Hematopoietic multipotent progenitor cell (in vitro differentiated cells): ENCODE data around the gene GPC5. TPM values are rescaled to one million over a fixed set of nuclear protein-coding genes. Genes with fewer than 3 reads are reported as not detected.
A peak's percentile ranks its signal among the peaks of the same experiment; 100 is the strongest.
"Not testable (repeated sequence)": the region's sequence is repeated elsewhere in the genome, so short reads cannot be mapped to it uniquely, and the experiment has no call there.

Experiments used
- DNase-seq, 3 donors: peaks; one replicate each; pipeline ENCODE4 v3.0.0-alpha.2; 2011 to 2015; ENCODE audit warnings: low read depth in 2 of 3, low spot score in 2 of 3
- total RNA-seq: library from RNA; depleted of rRNA; stranded (reverse); fragments of >200 nt; gene quantifications from one replicate; pipeline ENCODE4 v1.2.3, GENCODE V29; 2012

Gene GPC5
- total RNA-seq, 1 donor = 18.3 TPM

DNA sequence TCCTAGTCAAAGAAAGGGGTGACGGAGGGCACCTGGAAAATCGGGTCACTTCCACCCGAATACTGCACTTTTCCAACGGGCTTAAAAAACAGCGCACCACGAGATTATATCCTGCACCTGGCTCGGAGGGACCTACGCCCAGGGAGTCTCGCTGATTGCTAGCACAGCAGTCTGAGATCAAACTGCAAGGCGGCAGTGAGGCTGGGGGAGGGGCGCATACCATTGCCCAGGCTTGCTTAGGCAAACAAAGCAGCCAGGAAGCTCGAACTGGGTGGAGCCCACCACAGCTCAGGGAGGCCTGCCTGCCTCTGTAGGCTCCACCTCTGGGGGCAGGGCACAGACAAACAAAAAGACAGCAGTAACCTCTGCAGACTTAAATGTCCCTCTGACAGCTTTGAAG lies 1354.3 kb downstream of the GPC5 start:
- not testable (repeated sequence) for DNase-seq

DNA sequence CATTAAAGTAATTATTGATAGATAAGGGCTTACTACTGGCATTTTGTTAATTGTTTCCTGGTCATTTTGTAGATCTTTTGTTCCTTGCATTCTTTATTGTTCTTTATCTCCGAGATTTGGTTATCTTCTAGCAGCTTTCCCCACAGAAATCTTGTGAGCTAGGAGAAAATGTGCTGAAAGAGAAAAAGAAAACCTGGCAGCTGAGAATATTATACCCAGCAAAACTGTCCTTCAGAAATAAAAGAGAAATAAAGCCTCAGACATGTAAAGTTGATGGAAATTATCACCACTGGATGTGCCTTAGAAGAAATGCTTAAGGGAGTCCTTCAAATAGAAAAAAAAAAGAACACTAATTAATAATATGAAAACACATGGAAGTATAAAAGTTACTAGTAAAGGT lies 1363.3 kb downstream of the GPC5 start:
- DNase-seq = no peak

DNA sequence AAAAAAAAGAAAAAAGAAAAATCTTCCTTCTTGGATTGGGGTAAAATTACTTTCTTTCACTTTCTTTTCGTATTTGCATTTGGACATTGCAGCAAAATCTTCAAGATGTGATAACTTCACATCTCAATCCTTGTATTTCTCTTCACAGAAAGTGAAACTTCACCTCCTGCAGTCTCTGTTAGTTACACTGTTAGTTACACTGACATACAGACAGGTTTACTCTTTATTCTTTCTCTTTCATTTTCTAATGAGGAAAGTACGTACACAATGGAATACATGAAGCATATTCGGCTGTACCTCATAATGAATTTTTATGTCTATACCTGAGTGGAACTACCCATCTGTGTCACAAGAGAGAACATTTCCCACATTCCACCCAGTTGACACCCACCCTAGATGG lies 1369.0 kb downstream of the GPC5 start:
- DNase-seq = no peak

DNA sequence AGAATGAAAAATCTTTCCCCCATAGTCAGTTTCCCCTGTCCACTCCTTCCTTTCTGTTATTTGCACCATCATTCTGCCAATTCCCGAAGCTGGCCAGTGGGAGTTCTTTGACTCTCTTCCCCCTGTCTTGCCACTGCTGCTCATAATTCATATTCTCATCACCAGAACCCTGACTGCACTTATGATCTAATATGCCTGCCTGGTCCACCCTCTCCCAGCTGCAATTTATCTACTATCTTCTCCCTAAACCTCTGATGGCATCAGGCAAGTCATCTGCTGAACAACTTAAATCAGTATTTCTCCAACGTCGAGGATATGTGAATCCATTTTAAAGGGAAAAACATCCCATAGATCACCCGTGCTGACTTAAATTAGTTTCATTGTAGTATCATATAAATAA lies 1370.2 kb downstream of the GPC5 start:
- DNase-seq = no peak

DNA sequence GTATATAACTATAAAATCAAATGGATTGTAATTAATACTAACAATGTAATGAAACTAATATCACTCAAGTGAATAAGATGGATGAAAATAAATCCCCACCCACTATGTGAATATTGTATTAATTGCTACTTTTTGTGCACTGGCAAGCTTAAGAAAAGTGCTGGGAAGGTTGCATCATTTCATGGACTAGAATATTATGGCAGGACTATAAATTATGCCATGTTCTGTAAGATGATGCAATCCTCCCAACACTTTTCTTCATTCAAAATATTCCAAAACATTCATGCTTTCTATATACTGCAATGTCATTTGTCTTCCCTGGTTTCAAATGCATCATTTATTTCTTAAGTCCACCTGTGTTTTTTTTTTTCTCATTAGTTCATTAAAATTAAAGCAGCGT lies 1370.6 kb downstream of the GPC5 start:
- no peak for DNase-seq

DNA sequence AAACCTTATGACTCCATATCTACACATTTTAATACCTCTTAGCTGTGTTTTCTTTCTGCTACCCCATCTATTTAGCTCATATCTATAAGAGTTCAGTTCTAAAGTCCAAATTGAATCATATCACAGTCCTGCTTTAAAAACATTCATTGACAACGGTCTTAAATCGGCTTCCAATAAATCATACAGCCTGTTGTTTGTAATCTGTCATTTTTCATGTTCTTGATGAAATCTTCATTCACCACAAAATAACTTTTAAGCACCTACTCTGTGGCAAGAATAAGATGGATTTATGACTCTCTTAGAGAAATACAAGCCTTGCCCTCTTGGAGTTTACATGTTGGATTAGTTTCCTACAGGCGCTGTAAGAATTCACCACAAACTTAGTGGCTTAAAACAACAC lies 1377.2 kb downstream of the GPC5 start:
- DNase-seq = no peak

DNA sequence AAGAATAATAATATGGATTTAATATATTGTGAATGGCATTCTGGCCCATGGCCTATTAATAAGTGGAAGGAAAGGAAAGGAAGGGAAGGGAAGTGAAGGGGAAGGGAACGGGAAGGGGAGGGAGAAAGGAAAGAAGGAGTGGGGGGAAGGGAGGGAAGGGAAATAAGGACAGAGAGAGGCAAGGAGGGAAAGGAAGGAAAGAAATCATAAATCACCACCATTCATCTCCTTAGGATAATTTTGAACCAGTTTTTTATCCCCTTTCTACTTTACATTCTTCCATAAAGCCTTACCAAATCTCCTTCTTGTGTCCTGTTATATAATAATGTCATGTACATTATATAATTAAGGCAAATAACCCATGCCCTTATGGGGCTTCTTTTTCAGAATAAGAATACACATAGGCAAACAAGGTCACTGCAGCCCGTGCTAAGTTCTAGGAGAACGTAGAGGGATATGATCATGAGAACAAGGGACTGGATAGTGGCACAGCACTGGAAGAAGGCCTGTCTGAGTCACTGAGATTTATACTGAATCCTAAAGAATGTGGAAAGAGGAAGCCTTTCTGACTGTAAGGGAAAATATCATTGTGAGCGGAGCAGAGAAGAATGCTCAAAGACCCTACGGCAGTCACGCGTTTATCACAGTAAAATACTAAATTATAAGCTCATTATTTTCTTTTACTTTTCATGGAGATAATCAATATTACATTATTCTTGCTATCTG lies 1383.7 kb downstream of the GPC5 start:
- no peak for DNase-seq

DNA sequence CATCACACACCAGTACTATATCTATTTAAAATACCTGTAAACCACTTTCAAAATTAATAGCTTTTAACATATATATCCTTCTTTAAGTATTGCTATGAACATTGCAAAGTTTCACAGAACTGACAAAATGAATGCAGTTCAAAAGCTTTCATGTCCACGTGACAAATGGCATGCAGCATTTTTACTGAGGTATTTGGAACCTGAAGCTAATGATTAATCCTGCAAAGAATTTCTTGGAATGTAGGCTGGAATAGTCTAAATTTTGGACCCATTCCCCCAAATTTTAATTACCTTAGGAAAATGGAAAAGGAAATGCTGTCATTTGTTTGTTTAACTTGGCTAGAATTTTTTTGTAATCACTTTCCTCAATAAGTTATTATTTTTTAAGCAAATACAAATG lies 1404.4 kb downstream of the GPC5 start:
- DNase-seq = no peak

DNA sequence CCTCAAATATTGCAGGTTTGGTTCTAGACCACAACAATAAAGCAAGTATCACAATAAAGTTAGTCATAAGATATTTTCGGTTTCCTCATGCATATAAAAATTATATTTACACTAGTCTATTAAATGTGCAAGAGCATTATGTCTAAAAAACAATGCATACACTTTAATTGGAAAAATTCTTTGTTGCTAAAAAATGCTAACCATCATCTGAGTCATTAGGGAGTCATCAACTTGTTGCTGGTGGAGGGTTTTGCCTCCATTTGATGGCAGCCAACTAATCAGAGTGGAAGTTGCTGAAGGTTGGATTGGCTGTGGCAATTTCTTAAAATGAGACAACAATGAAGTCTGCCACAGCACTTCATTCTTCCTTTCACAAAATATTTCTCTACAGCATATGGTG lies 1405.9 kb downstream of the GPC5 start:
- no peak for DNase-seq

DNA sequence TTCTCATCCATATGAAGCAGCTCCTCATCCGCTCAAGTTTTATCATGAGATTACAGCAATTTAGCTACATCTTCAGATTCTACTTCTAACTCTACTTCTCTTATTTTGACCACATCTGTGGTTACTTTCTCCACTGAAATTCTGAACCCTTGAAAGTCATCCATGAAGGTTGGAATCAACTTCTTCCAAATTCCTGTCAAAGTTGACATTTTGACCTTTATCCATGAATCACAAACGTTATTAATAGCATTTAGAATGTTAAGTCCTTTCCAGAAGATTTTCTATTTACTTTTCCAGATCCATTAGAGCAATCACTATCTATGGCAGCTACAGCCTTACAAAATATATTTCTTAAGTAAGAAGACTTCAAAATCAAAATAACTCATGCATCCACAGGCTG lies 1406.5 kb downstream of the GPC5 start:
- DNase-seq = no peak

DNA sequence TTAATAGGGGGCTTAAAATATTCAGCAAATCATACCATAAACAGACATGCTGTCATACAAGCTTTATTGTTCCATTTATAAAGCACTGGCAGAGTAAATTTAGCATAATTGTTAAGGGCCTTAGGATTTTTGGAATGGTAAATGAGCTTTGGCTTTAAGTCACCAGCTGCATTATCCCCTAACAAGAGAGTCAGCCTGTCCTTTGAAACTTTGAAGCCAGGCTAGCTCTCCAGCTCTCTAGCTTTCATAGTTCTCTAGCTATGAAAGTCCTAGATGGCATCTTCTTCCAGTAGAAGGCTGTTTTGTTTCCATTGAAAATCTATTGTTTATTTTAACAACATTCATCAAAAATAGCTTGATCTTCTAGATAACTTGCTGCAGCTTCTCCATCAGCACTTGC lies 1407.3 kb downstream of the GPC5 start:
- DNase-seq = no peak

DNA sequence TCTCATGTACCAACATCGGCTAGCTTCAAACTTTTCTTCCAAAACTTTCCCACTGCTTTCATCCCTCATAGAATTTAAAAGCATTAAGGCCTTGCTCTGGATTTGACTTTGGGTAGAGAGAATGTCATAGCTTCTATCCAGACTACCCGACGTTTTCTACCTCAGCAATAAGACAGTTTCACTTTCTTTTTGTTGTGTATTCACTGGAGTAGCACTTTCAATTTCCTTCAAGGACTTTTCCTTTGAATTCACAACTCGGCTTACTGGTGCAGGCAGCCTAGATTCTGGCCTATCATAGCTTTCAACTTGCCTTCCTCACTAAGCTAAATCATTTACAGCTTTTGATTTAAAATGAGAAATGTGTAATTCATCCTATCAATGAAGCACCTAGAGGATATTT lies 1407.8 kb downstream of the GPC5 start:
- DNase-seq = peak in 1 of 3 donors; percentile 25

DNA sequence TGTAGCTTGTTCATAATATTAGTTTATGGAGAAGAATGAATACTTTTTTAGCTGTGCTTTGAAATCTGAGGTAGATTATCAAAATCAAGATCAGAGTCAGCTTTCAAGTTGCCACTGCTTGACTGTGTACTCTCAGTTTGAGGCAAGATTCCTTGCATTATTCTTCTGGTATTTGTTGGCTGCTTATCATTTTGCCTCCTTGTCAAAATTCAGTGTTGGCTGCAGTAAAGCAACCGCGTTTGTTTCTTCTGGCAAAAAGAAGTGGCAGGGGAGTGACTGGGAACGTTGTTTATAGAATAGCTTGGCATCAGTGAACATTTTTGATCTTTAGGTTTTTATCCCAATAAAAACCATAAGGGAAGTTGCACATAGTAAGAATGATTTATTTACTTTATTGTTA lies 1408.9 kb downstream of the GPC5 start:
- no peak for DNase-seq

DNA sequence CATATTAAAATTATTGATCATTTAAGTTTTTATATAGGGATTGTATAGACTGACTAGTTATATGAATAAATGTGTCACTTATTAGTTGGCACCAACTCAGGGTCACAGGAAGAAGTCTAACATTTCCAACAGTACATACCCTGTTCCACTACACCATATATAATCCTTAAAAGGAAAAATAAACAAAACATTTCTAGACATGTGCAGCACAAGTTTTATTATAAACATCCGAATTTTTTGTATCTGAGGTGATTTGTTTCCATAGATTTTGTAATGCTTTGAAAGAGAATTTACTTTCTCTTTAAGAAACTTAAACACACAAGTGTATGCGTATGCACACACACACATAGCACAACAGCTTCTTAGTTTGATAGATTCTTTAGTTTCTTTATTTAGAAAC lies 1409.5 kb downstream of the GPC5 start:
- DNase-seq = no peak

DNA sequence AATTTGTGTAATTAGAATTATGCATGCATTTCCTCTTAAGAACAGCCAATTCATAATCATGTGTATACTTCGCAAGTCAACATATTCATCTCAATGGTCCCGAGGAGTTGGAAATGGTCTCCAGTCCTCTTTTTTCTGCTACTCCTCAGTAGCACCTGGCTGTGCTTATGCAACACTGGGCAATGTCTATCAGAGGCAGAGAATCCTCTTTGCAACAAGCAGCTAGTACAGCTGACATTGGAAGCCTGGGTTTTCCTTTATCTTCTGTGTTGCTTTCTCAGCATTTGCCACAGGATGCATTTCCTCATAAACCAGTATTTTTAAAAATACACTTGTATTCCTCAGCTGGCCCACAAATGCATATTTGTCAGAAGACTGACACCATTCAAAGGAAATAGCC lies 1422.9 kb downstream of the GPC5 start:
- no peak for DNase-seq

DNA sequence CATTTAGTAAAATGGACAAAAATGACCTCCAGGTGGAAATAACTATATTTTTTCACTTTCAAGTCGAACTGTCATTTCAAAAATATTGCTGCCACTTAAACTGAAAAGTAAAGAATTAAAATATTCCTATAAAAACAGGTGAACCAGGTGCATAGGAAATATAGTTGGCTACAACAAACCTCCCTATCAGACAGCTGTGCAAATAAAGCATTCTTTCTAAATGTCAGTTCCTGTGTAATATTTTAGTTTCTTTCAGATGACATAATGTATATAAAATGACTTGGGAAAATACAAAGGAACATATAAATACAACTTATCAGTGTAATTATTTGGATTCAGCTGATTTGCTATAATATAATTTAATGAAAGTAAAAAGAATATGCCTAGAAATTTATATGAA lies 1424.6 kb downstream of the GPC5 start:
- DNase-seq = no peak

DNA sequence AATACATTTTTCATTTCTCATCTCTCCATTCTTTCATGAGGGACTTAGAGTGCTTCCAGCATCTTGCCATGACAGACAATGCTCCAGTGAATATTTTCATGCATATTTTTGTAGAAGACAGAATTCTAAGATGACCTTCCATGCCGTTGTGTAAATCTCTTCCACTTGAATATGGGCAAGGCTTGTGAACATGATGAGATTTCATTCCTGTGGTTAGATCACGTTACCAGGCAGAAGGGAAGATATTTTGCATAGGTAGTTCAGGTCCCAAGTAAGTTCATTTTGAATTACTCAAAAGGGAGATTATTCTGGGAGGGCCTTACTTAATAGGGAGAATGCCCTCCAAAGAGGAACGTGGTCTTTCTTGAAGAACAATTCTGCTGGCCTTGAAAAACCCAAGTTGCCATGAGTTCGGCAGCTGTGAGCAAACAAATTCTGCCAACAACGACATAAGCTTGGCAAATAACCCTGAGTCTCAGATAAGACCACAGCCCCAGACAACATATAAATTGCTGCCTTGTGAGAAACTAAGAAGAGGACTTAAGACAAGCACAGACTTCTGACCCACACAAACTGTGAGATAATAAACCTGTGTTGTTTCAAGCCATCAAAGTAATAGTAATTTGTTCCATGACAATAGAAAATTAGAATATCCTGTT lies 1427.6 kb downstream of the GPC5 start:
- no peak for DNase-seq

DNA sequence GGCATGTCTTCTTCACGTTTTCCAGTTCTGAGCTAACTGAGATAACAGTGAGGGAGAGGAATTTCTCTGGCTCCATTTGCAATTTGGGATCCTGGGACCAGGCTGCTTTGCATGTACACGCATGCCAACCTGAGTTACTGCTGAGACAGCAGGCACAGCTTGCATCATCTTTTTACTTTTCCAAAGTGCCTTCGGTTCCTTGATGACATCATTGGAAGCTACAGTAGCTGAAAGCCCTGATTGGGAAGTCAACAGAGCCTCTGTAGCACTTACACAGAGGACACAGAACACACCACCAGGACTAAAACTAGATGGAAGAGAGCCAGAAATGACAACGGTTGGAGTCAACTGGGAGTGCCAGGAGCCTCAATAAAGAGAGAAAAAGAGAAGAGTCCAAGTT lies 1429.1 kb downstream of the GPC5 start:
- no peak for DNase-seq

DNA sequence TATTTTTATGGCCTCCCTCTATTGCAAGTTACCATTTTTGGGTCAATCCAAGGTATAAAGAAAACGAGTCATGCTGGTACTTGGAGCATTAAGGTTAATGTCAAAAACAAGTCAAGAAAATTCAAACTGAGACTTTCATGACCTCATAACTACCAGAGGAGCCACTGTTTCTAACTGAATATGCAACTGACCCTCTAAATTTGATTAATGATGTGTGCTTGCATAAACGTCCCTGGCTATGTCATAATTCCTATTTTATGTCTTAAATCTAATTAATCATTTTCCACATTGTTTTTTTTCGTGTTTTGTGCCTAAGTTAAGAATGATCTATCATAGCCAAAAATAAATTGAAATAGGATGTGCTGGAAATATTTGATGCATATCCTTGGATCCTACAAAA lies 1431.5 kb downstream of the GPC5 start:
- no peak for DNase-seq

DNA sequence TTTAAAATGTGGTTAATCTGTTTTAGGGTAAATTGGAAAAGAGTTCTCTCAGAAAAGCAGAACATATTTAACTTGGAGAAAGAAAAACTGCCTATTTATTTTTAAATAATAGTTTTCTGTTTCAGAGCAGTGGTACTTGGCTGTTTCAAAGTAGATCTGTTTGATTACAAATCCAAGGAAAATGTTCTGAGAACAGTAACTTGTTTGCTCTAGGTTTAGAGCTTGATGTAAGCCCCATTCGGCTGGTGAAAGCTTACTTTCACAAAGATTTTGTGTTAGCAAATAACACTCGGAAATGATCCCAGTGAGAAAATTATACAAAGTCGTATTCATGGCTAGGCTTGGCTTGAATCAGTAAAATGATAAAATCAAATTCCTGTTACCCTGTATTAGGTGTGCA lies 1432.4 kb downstream of the GPC5 start:
- no peak for DNase-seq

DNA sequence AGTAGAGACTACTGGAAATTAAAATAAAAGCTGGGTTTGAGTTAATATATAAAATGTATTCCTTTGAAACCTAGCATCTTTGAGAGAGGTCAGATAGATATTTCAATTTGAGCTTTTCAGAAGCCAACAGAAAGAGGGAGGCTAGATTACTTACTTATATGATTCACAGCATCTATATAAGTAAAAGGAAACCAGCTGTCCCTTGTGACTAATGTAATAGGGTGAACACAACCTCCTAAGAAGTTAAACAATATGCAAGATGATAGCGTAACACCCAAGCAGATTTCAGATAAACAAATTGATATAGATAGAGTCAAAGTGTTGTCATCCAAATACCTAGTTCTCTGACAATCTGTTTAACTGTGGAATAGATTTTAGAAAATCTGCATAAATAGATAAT lies 1434.7 kb downstream of the GPC5 start:
- no peak for DNase-seq

DNA sequence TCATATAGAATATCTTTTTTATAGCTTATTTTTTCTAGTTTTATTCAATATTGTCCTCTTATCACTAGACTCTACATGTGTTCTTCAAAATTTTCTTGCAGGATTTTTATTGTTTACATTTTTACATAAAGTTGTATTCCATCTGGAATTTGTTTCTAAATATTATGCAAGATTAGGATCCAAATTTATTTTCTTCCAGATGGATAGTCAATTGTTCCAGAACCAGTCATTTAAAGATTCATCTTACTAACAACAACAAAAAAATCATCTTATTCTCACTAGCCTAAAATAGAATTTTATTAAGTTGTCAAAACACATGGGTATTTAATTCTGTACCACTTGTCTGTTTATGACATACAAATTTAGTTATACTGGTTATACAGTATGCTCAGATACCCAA lies 1437.8 kb downstream of the GPC5 start:
- no peak for DNase-seq

DNA sequence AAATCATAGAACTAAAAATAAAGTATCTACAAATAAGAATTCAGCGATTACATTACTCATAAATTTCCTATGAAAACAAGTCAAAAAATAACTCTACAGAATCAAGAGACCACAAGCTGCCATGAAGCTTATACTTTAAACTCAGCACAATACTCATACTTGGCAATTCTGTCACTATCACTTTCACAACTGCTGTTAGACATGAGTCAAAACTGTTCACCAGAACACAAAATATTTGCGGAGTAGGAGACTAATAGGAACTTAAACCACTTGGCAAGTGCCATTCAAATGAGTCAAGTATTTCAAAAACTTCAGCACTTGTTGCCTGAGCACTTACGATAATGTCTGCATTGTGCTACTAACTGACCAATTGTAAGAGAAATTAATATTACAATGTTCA lies 1440.4 kb downstream of the GPC5 start:
- no peak for DNase-seq
